DMS 273 (cell line): ENCODE results near the gene KRT73.

ENCODE experiments used
- DNase-seq: peaks from one replicate; lab custom pipeline; 2025; ENCODE audit not compliant: unreplicated experiment; lab: John Stamatoyannopoulos, UW

KRT73 gene

GRCh38 chr12:52627395-52628110, 9.2 kb upstream of the KRT73 start:
- DNase-seq: no peak

- no peak for DNase-seq
Measured at GRCh38 chr12:52622349-52622748, 4.0 kb upstream of the KRT73 start.

- no peak for DNase-seq
Measured at GRCh38 chr12:52618866-52619265, 507 bp upstream of the KRT73 start.

GRCh38 chr12:52617403-52617785, 965 bp downstream of the KRT73 start:
- no peak for DNase-seq

- no peak for DNase-seq
Measured at GRCh38 chr12:52616680-52617402, 1.5 kb downstream of the KRT73 start.

- DNase-seq: no peak
Measured at GRCh38 chr12:52615912-52616311, 2.4 kb downstream of the KRT73 start.

GRCh38 chr12:52615208-52615868, 3.0 kb downstream of the KRT73 start:
- no peak for DNase-seq

GRCh38 chr12:52614381-52615207, 3.8 kb downstream of the KRT73 start:
- no peak for DNase-seq

- no peak for DNase-seq
Measured at GRCh38 chr12:52613384-52614030, 4.9 kb downstream of the KRT73 start.

GRCh38 chr12:52612431-52613383, 5.7 kb downstream of the KRT73 start:
- DNase-seq: no peak

GRCh38 chr12:52611080-52611468, 7.3 kb downstream of the KRT73 start:
- DNase-seq: no peak

- DNase-seq: no peak
Measured at GRCh38 chr12:52608826-52609630, 9.3 kb downstream of the KRT73 start.

- DNase-seq: no peak
Measured at GRCh38 chr12:52608161-52608560, 10.2 kb downstream of the KRT73 start.

GRCh38 chr12:52607314-52607713, 11.0 kb downstream of the KRT73 start:
- no peak for DNase-seq

GRCh38 chr12:52606581-52607218, 11.7 kb downstream of the KRT73 start:
- DNase-seq: no peak

- no peak for DNase-seq
Measured at GRCh38 chr12:52606096-52606495, 12.3 kb downstream of the KRT73 start.

- no peak for DNase-seq
Measured at GRCh38 chr12:52605542-52605941, 12.8 kb downstream of the KRT73 start.

- no peak for DNase-seq
Measured at GRCh38 chr12:52604859-52605258, 13.5 kb downstream of the KRT73 start.
